HG03571 (cell line): ENCODE results near the gene NTRK2.
"Not testable (repeated sequence)": the region's sequence is repeated elsewhere in the genome, so short reads cannot be mapped to it uniquely, and the experiment has no call there.

Experiments used
- ATAC-seq: cut with Tn5 transposase; IDR thresholded peaks from one replicate; pipeline ENCODE4 v1.9.1; 2021; ENCODE audit not compliant: unreplicated experiment

The NTRK2 gene

DNA sequence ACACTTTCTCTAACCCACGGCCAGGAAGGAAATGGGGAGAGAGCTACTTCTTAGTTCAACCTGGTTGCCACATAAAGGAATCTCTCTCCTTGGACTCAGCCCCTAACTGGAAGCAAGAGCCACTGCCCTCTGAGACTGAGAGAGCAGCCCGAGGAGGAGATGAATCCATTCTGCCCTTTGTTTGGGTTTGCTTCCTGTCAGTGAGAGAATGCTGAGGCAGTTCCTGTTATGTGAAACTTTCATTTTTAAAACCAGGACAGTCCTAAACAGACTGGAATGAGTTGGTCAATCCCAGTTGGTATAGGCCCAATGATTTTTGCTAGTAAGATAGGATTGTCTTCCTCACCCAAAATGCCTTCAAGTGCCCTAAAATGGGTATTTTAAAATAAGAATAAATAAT lies 205.1 kb downstream of the NTRK2 start:
- ATAC-seq = no peak

- ATAC-seq = no peak
Measured at GRCh38 chr9:84875193-84875592, 205.7 kb downstream of the NTRK2 start.

GRCh38 chr9:84879631-84880030 lies 210.1 kb downstream of the NTRK2 start:
- no peak for ATAC-seq

DNA sequence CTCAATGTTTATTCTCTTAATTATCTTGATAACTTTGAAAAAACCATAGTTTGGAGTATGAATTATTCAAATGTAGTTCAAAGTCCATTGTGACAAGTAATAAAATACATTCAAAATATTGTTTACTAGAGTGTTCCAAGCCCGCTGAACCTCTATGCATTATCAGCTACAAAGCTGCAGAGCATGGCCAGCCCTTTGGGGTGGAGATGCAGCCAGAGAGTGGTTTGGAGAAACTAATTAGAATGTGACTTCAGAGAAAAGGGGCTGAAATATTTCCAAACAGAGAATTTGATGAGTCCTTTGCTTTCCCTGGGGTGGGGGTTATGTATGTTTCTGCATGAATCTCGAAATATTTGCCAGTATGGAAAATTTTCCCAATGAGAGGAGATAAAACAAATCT lies 211.3 kb downstream of the NTRK2 start:
- ATAC-seq = no peak

- no peak for ATAC-seq
Measured at GRCh38 chr9:84886866-84887265, 217.3 kb downstream of the NTRK2 start.

DNA sequence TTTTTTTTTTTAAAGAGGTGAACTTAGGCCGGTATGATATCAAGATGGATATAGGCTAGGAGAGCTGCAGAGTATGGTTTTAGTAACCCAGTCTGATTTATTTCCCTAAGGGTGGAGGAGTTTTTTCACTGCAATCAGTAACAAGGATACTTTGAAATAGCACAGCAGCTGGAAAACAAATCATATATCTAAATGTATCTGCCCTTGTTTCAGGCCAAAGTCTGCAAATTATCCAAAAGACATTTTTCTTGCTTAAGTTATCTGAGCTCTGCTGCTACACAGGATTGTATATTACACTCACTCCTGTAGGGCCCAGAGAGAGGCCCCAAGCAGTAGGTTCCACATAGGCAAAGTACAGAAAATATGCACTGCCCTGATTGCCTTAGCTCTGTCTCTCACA lies 222.4 kb downstream of the NTRK2 start:
- no peak for ATAC-seq

- no peak for ATAC-seq
Measured at GRCh38 chr9:84893419-84894128, 224.0 kb downstream of the NTRK2 start.

- no peak for ATAC-seq
Measured at GRCh38 chr9:84894859-84895258, 225.3 kb downstream of the NTRK2 start.

- ATAC-seq = no peak
Measured at GRCh38 chr9:84897362-84898094, 228.0 kb downstream of the NTRK2 start.

DNA sequence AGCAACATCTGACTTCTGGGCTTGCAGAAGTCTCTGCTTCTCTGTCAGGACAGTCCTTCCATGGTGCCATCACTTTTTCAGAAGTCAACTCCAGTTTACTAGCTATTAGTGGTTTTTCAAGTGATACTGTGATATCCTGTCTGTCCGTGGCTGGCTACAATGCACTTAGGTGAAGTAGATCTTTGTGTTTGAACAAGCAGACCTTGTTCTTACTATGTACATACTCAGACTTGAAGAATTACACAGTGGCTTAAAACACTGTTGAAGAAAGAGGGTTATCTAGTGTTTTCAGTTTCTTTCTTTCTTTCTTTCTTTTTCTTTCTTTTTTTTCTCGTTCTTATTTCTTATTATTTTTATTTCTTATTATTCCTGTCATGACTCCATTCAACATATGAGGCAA lies 228.7 kb downstream of the NTRK2 start:
- ATAC-seq = no peak

- not testable (repeated sequence) for ATAC-seq
Measured at GRCh38 chr9:84898618-84899017, 229.1 kb downstream of the NTRK2 start.

- ATAC-seq = no peak
Measured at GRCh38 chr9:84899326-84899725, 229.8 kb downstream of the NTRK2 start.

DNA sequence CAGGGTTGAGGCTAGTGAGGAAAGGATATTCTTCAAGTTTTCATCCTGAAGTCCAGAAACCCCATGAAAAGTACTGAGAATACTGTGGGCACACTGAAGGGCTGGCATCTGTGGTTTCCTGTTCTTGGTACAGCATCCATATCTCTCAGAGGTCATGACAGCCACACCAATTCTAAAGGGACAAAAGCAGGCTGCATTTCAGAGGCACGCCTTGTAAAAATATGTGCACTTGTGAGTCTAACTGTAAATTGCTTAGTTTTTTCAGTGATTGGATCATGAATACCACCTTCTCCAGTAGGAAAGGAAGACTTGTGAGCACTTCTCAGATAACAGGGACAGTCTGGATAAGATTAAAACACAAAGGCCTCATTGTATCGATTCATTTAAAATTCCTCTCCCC lies 230.9 kb downstream of the NTRK2 start:
- ATAC-seq = no peak

DNA sequence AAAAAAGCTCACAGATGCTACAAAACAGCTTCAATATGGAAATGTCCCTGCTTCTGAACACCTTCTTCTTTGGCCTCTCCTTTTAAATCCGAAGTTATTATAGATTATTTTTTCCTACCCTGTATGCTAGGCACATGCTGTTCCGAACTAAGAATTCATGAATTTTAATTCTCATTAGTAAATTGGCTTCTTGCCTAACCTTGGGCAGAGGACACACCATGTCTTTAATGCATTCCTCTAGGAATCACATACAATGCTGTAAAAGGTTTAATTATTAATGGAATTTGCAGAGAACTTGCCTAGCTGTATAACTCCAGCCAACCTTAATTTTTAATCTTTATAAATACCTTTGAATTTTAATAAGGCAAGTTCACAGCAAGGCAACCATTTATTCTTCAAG lies 234.4 kb downstream of the NTRK2 start:
- no peak for ATAC-seq

- no peak for ATAC-seq
Measured at GRCh38 chr9:84916769-84917168, 247.2 kb downstream of the NTRK2 start.

DNA sequence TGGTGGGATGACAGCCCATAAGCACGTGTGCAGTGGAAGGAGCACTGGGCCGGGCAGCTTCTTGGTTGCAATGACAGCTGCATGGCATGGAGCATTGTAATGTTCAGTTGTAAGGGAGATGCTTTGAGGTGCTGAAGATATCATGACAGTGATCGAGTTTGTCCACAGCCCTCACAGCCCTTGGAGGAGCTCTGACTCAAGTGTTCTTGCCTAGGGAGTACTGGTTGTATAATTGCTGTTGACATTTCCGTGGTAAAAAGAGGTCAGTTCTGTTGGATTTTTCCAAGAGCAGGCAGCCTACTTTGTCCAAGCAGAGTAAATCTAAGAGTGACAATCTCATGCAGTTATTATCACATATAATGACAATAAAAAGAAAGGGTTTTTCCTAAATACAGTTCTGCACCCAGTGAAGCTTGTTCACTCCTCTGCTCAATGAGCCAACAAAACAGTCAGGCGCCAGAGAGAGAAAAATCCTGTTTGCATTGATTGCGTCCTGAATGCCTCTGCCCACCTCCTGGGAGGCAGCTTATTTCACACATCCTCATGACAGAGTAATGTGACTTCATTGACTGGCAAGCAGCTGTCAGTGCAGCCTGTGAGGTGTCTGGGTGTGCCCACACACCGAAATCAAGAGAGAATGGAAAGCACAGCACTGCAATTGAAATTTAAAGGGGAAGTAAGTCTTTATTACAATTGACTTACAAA lies 248.0 kb downstream of the NTRK2 start:
- ATAC-seq = no peak

GRCh38 chr9:84919440-84919839 lies 249.9 kb downstream of the NTRK2 start:
- ATAC-seq = no peak

DNA sequence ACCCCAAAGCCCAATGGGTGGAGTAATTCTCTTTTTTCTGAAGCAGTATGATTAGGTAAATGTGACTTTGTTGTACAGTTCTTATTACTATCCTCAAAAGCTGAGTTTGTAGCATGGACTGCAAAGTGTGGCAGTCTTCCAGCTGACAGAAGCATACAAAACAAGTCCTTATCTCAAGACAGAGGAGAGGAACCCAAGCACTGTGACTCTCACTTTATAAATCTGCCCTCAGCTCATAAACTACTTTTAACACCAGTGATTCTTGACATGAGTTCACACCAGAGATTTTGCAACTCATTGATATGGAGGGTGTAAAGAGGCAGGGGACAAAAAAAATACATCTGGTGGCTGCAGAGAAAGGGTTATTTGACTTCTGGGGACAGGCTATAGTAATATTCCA lies 251.6 kb downstream of the NTRK2 start:
- ATAC-seq = no peak

GRCh38 chr9:84922051-84922450 lies 252.5 kb downstream of the NTRK2 start:
- no peak for ATAC-seq

- no peak for ATAC-seq
Measured at GRCh38 chr9:84924266-84924665, 254.7 kb downstream of the NTRK2 start.

- no peak for ATAC-seq
Measured at GRCh38 chr9:84925225-84925872, 255.8 kb downstream of the NTRK2 start.

DNA sequence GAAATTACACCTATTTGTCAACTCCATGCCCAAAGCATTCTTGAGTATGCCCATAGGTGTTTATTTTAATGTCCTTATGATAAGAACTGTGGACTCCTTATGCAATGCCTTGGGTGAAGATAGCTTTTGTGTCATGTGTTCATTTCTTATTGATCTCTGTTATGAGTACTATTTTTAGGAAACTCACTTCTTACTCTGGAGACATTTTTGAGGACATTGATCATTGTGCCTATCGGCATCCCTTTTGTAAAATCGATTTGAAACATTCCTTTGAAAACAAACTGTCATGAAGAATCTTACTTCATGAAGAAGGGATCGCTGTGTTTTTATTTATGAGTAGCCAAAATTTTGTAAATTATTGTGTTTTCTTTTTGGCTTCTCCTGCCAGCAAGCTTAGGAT lies 257.3 kb downstream of the NTRK2 start:
- no peak for ATAC-seq
